ENCODE data around the gene CILP2.

The CILP2 gene

GRCh38 chr19:19538061-19538784 lies at the start of gene CILP2:
TSS of gene CILP2 (plus strand) at chr19:19538265. CDS start at chr19:19538350, 85 bp downstream.
- no peak for DNase-seq (ENCODE audit: low read depth, low spot score)

GRCh38 chr19:19488875-19489690 lies 49.0 kb upstream of the CILP2 start:
- peak; percentile 90 for DNase-seq (ENCODE audit: low read depth, low spot score)

- DNase-seq (ENCODE audit: low read depth, low spot score) = no peak
Measured at GRCh38 chr19:19489804-19490204, 48.3 kb upstream of the CILP2 start.

GRCh38 chr19:19490214-19490968 lies 47.7 kb upstream of the CILP2 start:
- peak; percentile 71 for DNase-seq (ENCODE audit: low read depth, low spot score)

GRCh38 chr19:19491321-19492025 lies 46.6 kb upstream of the CILP2 start:
- DNase-seq (ENCODE audit: low read depth, low spot score) = no peak

GRCh38 chr19:19492026-19492610 lies 45.9 kb upstream of the CILP2 start:
- no peak for DNase-seq (ENCODE audit: low read depth, low spot score)

GRCh38 chr19:19493841-19494546 lies 44.1 kb upstream of the CILP2 start:
- no peak for DNase-seq (ENCODE audit: low read depth, low spot score)

- no peak for DNase-seq (ENCODE audit: low read depth, low spot score)
Measured at GRCh38 chr19:19495614-19496603, 42.2 kb upstream of the CILP2 start.

GRCh38 chr19:19498255-19498991 lies 39.6 kb upstream of the CILP2 start:
- DNase-seq (ENCODE audit: low read depth, low spot score) = no peak

- DNase-seq (ENCODE audit: low read depth, low spot score) = no peak
Measured at GRCh38 chr19:19499272-19499995, 38.6 kb upstream of the CILP2 start.

GRCh38 chr19:19500975-19501644 lies 37.0 kb upstream of the CILP2 start:
- no peak for DNase-seq (ENCODE audit: low read depth, low spot score)

GRCh38 chr19:19501798-19502197 lies 36.3 kb upstream of the CILP2 start:
- no peak for DNase-seq (ENCODE audit: low read depth, low spot score)

- DNase-seq (ENCODE audit: low read depth, low spot score) = no peak
Measured at GRCh38 chr19:19502281-19502680, 35.8 kb upstream of the CILP2 start.

- no peak for DNase-seq (ENCODE audit: low read depth, low spot score)
Measured at GRCh38 chr19:19502808-19503602, 35.1 kb upstream of the CILP2 start.

- no peak for DNase-seq (ENCODE audit: low read depth, low spot score)
Measured at GRCh38 chr19:19504754-19505668, 33.1 kb upstream of the CILP2 start.
